Omental fat pad (tissue), 4 donors: ENCODE results near the gene ACSM6. TPM values are rescaled to one million over a fixed set of nuclear protein-coding genes. Genes with fewer than 3 reads are reported as not detected.
"Not testable (repeated sequence)": the region's sequence is repeated elsewhere in the genome, so short reads cannot be mapped to it uniquely, and the experiment has no call there.

Experiments
- ATAC-seq: fragments of 150-250 bp; one replicate; pipeline ENCODE4 v1.9.1; 2016; ENCODE audit warnings: mild to moderate bottlenecking, moderate library complexity; ENCODE audit not compliant: low FRiP score
- DNase-seq: peaks from one replicate; pipeline ENCODE4 v3.0.0-alpha.2; 2019; ENCODE audit warnings: low spot score
- total RNA-seq, 4 donors: library from RNA; depleted of rRNA; stranded (reverse); fragments of >200 nt; gene quantifications; one replicate each; pipeline ENCODE4 v1.1.0, GENCODE V29; 2016
- TF ChIP-seq, protein P1 (sequence below), 3 donors: fragments of 450-650 bp; IDR thresholded peaks; one replicate each; pipeline ENCODE4 v1.5.1; 2016 to 2017; ENCODE audit warnings: antibody characterized with exemption in 3 of 3, mild to moderate bottlenecking in 3 of 3, moderate library complexity in 2 of 3

The ACSM6 gene
- total RNA-seq, 4 donors from 2014 or later: not detected

DNA sequence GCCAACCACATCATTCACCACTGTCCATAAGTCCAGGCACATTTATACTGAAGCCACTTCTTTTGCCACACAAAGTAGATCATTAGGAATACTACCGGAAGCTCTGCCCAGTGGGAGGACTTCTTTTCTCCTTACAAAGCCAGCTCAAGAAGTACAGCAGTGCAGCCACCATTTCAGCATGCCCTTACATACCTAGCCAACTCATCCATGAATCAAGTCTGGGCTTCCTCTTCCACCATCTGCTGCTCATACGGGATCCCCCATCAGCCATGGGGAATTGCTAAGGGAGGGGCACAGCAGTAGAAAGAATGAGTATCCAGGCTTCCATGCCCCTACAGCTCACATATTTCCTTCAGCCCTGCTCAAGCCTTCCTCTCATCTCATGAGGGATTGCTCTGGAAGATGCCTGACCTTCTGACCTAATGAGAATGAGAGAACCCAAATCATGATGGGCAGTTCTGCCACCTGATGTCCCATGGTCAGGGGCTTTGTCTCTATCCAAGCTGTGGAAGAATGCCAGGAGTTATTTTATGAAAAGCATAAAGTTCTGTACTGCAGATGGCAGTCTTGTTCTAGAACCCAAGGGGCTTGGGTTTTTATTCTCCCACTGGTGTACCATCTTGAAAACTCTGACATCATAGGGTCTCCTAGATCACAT, 39.5 kb downstream of the ACSM6 start:
- TF ChIP-seq, protein P1, sequence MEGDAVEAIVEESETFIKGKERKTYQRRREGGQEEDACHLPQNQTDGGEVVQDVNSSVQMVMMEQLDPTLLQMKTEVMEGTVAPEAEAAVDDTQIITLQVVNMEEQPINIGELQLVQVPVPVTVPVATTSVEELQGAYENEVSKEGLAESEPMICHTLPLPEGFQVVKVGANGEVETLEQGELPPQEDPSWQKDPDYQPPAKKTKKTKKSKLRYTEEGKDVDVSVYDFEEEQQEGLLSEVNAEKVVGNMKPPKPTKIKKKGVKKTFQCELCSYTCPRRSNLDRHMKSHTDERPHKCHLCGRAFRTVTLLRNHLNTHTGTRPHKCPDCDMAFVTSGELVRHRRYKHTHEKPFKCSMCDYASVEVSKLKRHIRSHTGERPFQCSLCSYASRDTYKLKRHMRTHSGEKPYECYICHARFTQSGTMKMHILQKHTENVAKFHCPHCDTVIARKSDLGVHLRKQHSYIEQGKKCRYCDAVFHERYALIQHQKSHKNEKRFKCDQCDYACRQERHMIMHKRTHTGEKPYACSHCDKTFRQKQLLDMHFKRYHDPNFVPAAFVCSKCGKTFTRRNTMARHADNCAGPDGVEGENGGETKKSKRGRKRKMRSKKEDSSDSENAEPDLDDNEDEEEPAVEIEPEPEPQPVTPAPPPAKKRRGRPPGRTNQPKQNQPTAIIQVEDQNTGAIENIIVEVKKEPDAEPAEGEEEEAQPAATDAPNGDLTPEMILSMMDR (IDR thresholded peaks at IDR 0.05): no peak
- no peak for DNase-seq
- no peak for ATAC-seq

DNA sequence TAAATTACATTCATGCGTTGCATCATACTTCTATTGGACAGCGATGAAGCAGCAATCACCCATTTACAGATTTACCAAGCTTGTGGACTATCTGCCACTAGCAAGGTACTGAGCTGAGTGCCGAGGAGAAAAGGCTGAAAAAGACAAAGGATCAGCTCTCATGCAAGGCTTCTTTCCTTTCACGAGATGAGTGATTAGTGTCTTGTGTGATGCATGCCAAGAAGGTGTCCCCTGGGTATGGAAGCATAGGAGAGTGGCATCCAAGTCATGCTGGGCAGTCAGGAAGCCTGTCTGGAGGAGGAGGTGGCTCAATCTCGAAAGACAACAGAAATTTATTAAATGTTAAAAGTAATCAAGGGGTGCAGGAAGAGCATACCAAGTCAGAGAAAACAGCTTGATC, 40.9 kb downstream of the ACSM6 start:
- TF ChIP-seq, protein P1 (IDR thresholded peaks at IDR 0.05): no peak

DNA sequence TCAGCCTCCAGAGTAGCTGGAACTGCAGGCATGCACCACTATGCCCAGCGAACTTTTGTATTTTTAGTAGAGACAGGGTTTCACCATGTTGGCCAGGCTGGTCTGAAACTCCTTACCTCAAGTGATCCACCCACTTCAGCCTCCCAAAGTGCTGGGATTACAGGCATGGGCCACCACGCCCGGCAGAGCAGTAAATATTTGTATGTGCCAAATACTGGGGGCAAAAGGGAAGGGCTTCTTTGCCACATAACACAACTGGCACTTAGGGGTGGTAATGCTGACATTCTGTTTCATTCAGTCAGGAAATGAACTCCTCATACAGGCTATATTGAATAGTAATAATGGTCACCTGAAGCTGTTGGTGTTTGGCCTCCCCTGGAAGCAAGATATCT, 41.6 kb downstream of the ACSM6 start:
- DNase-seq: no peak
- ATAC-seq: no peak
- TF ChIP-seq, protein P1 (IDR thresholded peaks at IDR 0.05): no peak

More for the DNA sequence above, 40.9 kb downstream of the ACSM6 start:
- DNase-seq (no peak), ATAC-seq (no peak)

DNA sequence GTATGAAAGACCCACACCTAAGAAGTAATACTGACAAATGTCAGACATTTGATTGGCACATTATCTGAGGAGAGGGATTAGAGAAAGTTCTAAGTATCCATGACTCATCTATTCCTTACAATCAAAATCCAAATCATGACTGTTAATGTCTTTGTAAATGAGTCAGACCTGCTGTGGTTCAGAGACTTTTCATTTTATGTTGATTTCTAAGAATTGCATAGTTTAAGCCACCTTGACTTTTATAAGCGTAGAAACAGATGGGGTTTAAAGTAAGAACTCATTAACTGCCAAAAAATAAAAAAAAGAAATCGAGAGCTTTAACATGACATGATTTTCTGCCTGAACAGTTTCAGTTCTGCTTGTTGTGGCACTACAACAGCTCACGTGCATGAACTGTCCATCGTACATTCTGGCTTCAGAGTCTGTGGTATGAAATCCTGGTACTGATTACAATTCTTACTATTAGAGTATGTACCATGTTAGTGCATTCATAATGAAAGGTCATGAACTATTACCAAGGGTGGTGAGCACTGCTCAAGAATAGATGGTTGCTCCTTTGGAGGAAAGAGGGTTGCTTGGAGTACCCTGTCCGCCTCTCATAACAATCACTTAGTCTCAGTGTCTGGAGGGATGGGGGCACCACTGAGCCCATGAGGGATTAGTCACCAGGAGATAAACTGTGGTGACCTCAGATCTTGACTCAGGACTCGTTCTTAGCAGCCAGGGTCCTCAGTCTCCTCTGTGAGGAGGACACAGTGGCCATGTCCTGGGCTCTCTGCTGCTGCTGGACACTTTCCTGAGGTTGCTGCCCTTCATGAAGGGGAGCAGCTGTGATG, 42.2 kb downstream of the ACSM6 start:
- DNase-seq (no peak), ATAC-seq (peak; percentile 43)
- TF ChIP-seq, protein P1 (IDR thresholded peaks at IDR 0.05): no peak

DNA sequence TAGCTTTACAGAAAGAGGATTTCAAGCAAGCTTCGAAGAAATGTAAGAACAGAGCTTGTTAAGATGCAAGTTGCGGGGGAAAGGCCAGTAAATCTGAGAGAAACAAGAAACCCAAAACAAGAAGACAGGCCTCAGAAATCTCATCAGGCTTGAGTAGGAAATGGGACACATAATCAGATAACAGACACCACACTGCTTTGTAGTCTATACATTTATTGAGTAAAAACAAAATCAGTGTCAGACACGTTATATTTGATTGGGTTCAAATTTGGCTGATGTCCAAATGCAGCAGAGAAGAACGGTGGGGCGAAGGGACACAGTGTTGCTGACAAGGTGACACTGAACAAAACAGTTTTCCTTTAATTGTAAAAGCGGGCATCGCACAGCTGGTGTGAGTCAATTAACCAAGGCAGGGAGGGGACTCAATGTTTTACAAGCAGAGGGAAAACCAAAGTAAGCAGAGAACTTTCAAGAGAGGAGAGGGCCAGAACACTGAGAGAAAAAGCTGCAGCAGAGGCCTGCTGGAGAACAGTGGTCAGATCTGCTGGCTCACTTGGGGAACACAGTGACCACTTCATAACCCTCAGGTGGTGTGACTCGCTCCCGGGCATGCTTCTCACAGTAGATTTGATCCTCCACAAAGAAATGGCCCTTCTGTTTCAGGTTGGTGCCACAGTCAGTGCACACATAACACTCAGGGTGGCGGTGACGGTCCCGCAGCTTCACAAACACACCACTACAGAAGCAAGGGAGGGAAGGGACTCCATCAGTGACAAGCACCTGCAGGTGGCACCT, 43.5 kb downstream of the ACSM6 start:
- TF ChIP-seq, protein P1 (IDR thresholded peaks at IDR 0.05): no peak
- DNase-seq (no peak), ATAC-seq (no peak)

DNA sequence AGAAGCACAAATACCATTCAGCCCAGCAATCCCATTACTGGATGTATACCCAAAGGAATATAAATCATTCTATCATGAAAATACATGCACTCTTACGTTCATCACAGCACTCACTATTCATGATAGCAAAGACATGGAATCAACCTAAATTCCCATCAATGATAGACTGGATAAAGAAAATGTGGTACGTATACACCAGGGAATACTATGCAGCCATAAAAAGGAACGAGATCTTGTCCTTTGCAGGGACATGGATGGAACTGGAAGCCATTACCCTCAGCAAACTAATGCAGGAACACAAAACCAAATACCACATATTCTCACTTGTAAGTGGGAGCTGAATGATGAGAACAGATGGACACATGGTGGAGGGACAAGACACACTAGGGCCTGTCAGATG, 46.1 kb downstream of the ACSM6 start:
- ATAC-seq, DNase-seq: not testable (repeated sequence)

DNA sequence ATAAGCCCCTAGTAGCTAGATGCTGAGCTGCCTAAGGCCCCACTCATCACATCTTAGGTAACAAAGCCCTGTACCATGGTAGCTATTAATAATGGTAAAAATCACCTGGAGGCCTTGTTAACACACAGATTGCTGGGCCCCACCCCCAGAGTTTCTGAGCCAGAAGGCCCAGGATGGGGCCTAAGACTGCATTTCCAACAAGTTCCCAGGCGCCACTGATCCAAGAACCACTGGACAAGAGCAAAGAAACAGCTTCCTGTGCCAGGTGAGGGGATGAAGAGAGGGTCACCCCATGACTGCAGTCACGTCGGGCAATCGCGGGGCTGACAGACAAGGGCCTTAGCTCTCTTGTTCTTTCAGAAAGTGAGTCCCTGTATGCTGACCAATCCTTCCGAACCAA, 46.8 kb downstream of the ACSM6 start:
- DNase-seq (no peak), ATAC-seq (no peak)
- TF ChIP-seq, protein P1 (IDR thresholded peaks at IDR 0.05): no peak
